MM.1S (cell line): ENCODE results near the gene RGMA.

Experiments
- DNase-seq: peaks from one replicate; pipeline ENCODE4 v3.0.0-alpha.2; 2015
- H2AFZ ChIP-seq: fragments of 300-600 bp; sonication (generic); 2 replicates; pipeline ENCODE4 v1.6.0; 2016; ENCODE audit warnings: antibody characterized with exemption, low read length
- H3F3A ChIP-seq: fragments of 300-600 bp; sonication (generic); 2 replicates; pipeline ENCODE4 v1.6.1; 2016; ENCODE audit warnings: mild to moderate bottlenecking, antibody characterized with exemption, low read length, moderate library complexity, mixed read lengths; ENCODE audit not compliant: insufficient read depth
- H3K27ac ChIP-seq: fragments of 300-600 bp; sonication (generic); 2 replicates; pipeline ENCODE4 v1.5.1; 2016; ENCODE audit warnings: mild to moderate bottlenecking, low read length
- H3K27me3 ChIP-seq: fragments of 300-600 bp; sonication (generic); replicated peaks from 2 replicates; pipeline ENCODE4 v1.6.0; 2016; ENCODE audit warnings: low read length; ENCODE audit not compliant: insufficient read depth
- H3K36me3 ChIP-seq: fragments of 300-600 bp; sonication (generic); replicated peaks from 2 replicates; pipeline ENCODE4 v1.6.1; 2016; ENCODE audit warnings: mild to moderate bottlenecking, low read length, mixed read lengths; ENCODE audit not compliant: insufficient read depth
- H3K4me1 ChIP-seq: fragments of 300-600 bp; sonication (generic); 2 replicates; pipeline ENCODE4 v1.6.1; 2016; ENCODE audit warnings: low read length, mixed read lengths
- H3K4me2 ChIP-seq: fragments of 300-600 bp; sonication (generic); 2 replicates; pipeline ENCODE4 v1.6.0; 2016; ENCODE audit warnings: low read depth, low read length
- H3K4me3 ChIP-seq: fragments of 300-600 bp; sonication (generic); 2 replicates; pipeline ENCODE4 v1.5.1; 2016; ENCODE audit warnings: low read length, mixed read lengths
- H3K79me2 ChIP-seq: fragments of 300-600 bp; sonication (generic); 2 replicates; pipeline ENCODE4 v1.6.1; 2016; ENCODE audit warnings: mixed run types, low read length, mixed read lengths
- H3K9ac ChIP-seq: fragments of 300-600 bp; sonication (generic); 2 replicates; pipeline ENCODE4 v1.6.1; 2016; ENCODE audit warnings: low read length, mixed read lengths
- H3K9me2 ChIP-seq: fragments of 300-600 bp; sonication (generic); replicated peaks from 2 replicates; pipeline ENCODE4 v1.6.1; 2016; ENCODE audit warnings: mild to moderate bottlenecking, low read length, mixed read lengths; ENCODE audit not compliant: insufficient read depth
- H3K9me3 ChIP-seq: fragments of 300-600 bp; sonication (generic); replicated peaks from 2 replicates; pipeline ENCODE4 v1.6.1; 2016; ENCODE audit warnings: mild to moderate bottlenecking, low read length, mixed read lengths; ENCODE audit not compliant: insufficient read depth
- H4K20me1 ChIP-seq: fragments of 300-600 bp; sonication (generic); 2 replicates; pipeline ENCODE4 v1.6.1; 2016; ENCODE audit warnings: mild to moderate bottlenecking, low read length, moderate library complexity, mixed read lengths; ENCODE audit not compliant: insufficient read depth
- EZH2 ChIP-seq: fragments of 300-600 bp; sonication (generic); optimal IDR thresholded peaks from 2 replicates; pipeline ENCODE3; 2017; ENCODE audit warnings: low read depth, mild to moderate bottlenecking, antibody characterized with exemption, low read length, mixed read lengths
- EZH2phosphoT487 ChIP-seq: fragments of 300-600 bp; sonication (generic); IDR thresholded peaks from 2 replicates; pipeline ENCODE4 v1.6.1; 2018; ENCODE audit warnings: antibody characterized with exemption, low read length
- TF ChIP-seq, protein P1 (sequence below): fragments of 300-600 bp; sonication (generic); IDR thresholded peaks from 2 replicates; pipeline ENCODE4 v1.5.1; 2016; ENCODE audit warnings: antibody characterized with exemption, low read length, mixed read lengths

Gene RGMA

DNA sequence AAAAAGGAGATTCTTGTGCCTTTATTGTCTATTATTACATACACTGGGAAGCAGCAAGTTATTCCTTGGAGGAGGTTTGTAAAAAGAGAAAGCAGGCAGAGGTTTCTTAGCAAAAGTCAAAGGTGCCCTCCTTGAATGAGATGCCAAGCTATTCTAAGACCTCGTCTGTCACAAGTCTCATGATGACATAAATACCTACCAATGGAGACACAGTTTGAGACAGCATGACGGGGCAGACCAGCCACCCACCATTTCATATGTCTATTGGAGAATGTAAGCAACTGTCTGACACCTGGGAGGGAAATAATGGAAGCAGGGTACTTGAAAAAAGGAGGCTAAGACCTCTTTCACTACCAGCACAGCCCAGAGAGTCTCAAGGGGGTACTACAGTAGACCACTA lies 2.2 kb downstream of the RGMA start:
- no peaks in the 10 kb centered on the region for H3K4me1 ChIP-seq
- no peak overlapping the region for H3K4me2 ChIP-seq
- no peak overlapping the region for H3K4me3 ChIP-seq
- no peak overlapping the region for H3K27ac ChIP-seq
- H2AFZ ChIP-seq, result no peak overlapping the region
- TF ChIP-seq, protein P1, sequence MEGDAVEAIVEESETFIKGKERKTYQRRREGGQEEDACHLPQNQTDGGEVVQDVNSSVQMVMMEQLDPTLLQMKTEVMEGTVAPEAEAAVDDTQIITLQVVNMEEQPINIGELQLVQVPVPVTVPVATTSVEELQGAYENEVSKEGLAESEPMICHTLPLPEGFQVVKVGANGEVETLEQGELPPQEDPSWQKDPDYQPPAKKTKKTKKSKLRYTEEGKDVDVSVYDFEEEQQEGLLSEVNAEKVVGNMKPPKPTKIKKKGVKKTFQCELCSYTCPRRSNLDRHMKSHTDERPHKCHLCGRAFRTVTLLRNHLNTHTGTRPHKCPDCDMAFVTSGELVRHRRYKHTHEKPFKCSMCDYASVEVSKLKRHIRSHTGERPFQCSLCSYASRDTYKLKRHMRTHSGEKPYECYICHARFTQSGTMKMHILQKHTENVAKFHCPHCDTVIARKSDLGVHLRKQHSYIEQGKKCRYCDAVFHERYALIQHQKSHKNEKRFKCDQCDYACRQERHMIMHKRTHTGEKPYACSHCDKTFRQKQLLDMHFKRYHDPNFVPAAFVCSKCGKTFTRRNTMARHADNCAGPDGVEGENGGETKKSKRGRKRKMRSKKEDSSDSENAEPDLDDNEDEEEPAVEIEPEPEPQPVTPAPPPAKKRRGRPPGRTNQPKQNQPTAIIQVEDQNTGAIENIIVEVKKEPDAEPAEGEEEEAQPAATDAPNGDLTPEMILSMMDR, result no peak
- TF ChIP-seq EZH2, result no peak
- TF ChIP-seq EZH2phosphoT487, result no peak
- H3K79me2 ChIP-seq, result no peaks in the 10 kb centered on the region
- no peak overlapping the region for H3K9ac ChIP-seq
- no peaks in the 10 kb centered on the region for H3F3A ChIP-seq
- H3K27me3 ChIP-seq, result peaks cover 7% of the 10 kb centered on the region
- no peaks in the 10 kb centered on the region for H3K9me3 ChIP-seq
- H3K9me2 ChIP-seq, result no peaks in the 10 kb centered on the region
- no peaks in the 10 kb centered on the region for H4K20me1 ChIP-seq
- no peaks in the 10 kb centered on the region for H3K36me3 ChIP-seq
- DNase-seq, result no peak

DNA sequence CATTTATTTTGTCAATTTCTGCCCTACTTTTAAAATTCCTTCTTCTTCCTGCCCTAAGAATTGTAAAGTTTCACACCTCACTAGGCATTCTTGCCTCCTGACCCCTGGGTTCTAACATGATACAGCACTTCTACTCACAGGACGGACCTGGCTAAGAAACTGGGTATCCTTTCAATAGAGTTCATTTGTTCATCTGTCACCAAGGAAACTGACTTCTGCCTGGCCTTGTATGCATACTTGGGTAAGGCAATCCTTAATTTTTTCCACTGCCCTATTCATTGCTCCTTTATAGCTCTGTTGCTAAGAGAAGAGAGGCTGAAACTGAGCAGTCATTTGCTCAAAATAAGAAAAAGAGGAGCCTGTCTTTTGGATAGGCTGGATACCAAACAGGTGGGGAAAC lies 3.3 kb downstream of the RGMA start:
- Histone ChIP-seq H3K9me3 (no peaks in the 10 kb centered on the region), H3K4me1 (no peaks in the 10 kb centered on the region), H3K4me2 (no peak overlapping the region), H3K79me2 (no peaks in the 10 kb centered on the region), H3K36me3 (no peaks in the 10 kb centered on the region), H3K9me2 (no peaks in the 10 kb centered on the region), H3K4me3 (no peak overlapping the region), H3K27me3 (peaks cover 7% of the 10 kb centered on the region), H3K27ac (no peak overlapping the region), H3F3A (no peaks in the 10 kb centered on the region), H3K9ac (no peak overlapping the region), H4K20me1 (no peaks in the 10 kb centered on the region), H2AFZ (no peak overlapping the region)
- DNase-seq, result no peak
- no peak for TF ChIP-seq EZH2phosphoT487
- no peak for TF ChIP-seq EZH2
- TF ChIP-seq, protein P1, result no peak

- Histone ChIP-seq H3K79me2 (no peaks in the 10 kb centered on the region), H3K4me3 (no peak overlapping the region), H3K4me1 (no peaks in the 10 kb centered on the region), H2AFZ (no peak overlapping the region), H3K27ac (no peak overlapping the region), H3K9ac (no peak overlapping the region), H3F3A (no peaks in the 10 kb centered on the region), H3K27me3 (no peaks in the 10 kb centered on the region; the same call in 1 of the 2 replicates), H3K36me3 (no peaks in the 10 kb centered on the region), H3K9me3 (no peaks in the 10 kb centered on the region), H3K4me2 (no peak overlapping the region), H3K9me2 (no peaks in the 10 kb centered on the region), H4K20me1 (no peaks in the 10 kb centered on the region)
- no peak for DNase-seq
- TF ChIP-seq, protein P1, result no peak
- TF ChIP-seq EZH2 (no peak), EZH2phosphoT487 (no peak)
Observed at GRCh38 chr15:93082861-93083260, 6.2 kb downstream of the RGMA start.
